ENCODE measurements around the gene ASCC1.
A peak's percentile ranks its signal among the peaks of the same experiment; 100 is the strongest.

ASCC1 gene

DNA sequence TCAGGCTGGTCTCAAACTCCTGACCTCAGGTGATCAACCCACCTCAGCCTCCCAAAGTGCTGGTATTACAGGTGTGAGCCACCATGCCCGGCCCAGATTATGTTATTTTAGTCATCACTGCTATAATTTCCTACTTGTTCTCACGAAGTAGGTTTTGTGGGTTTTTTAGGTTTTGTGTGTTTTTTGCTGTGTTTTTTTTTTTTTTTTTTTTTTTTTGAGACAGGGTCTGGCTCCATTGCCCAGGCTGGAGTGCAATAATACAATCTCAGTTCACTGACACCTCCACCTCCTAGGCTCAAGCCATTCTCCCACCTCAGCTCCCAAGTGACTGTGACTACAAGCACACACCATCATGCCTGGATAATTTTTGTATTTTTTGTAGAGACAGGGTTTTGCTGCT lies 21.1 kb downstream of the ASCC1 start:
- H3K4me3 ChIP-seq, result no peak overlapping the region
- in situ Hi-C loops (cut with MboI; ENCODE audit: low sequenced_read_pairs), result no loop called here
- H3K4me1 ChIP-seq, result peaks cover 2% of the 10 kb centered on the region; the same call in 1 of the 2 replicates
- no peaks in the 10 kb centered on the region for H3K9me3 ChIP-seq
- no peaks in the 10 kb centered on the region for H3K36me3 ChIP-seq (replicated peaks)
- no peaks in the 10 kb centered on the region for H3K27me3 ChIP-seq (ENCODE audit: low read depth)
- DNase-seq (ENCODE audit: low spot score in 2 of 2), result no peak

- in situ Hi-C loops (cut with MboI; ENCODE audit: low sequenced_read_pairs), result no loop called here
- DNase-seq (ENCODE audit: low spot score in 2 of 2), result no peak
- Histone ChIP-seq H3K4me1 (no peaks in the 10 kb centered on the region), H3K36me3 (replicated peaks) (no peaks in the 10 kb centered on the region), H3K27me3 (ENCODE audit: low read depth) (no peaks in the 10 kb centered on the region), H3K9me3 (no peaks in the 10 kb centered on the region), H3K4me3 (no peak overlapping the region)
These were observed 29.1 kb downstream of the ASCC1 start for GRCh38 chr10:72186982-72187330.

DNA sequence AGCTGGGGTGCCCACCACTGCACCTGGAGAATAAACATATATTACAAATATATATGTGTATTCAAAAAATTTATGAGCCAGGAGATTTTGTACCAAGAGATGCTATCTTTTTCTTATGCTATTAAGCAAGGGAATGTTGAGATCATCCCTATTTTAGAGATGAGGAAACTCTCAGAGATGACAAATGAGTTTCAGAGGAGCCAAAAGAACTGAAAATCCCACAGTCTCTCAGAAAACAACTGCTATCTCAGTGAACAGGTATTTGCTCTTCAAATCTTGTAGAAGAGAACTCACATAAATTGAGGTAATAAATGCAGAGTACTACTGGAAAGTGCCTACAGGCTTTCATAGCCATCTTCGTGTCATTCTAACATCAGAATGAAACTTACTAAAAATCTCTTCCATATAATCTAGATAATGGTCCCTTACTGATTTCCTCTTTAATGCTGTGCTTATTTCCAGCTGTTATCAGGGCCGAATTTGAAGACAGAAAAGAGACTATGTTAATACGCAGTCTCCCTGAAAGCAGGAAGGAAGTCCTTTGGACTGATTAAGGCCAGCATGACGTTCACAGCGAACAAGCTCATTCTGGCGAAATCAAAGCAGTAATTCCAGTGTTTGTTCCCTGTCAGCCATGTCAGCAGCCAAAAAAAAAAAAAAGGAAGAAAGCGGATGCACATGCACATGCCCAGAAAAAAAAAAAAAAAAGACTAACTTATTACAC lies 29.7 kb downstream of the ASCC1 start:
- Histone ChIP-seq H3K36me3 (replicated peaks) (no peaks in the 10 kb centered on the region), H3K4me1 (no peaks in the 10 kb centered on the region), H3K27me3 (ENCODE audit: low read depth) (no peaks in the 10 kb centered on the region), H3K9me3 (no peaks in the 10 kb centered on the region), H3K4me3 (no peak overlapping the region)
- no peak for DNase-seq (ENCODE audit: low spot score in 2 of 2)
- in situ Hi-C loops (cut with MboI; ENCODE audit: low sequenced_read_pairs), result no loop called here

- Histone ChIP-seq H3K4me1 (no peaks in the 10 kb centered on the region), H3K36me3 (replicated peaks) (no peaks in the 10 kb centered on the region), H3K4me3 (no peak overlapping the region), H3K27me3 (ENCODE audit: low read depth) (no peaks in the 10 kb centered on the region), H3K9me3 (no peaks in the 10 kb centered on the region)
- in situ Hi-C loops (cut with MboI; ENCODE audit: low sequenced_read_pairs), result no loop called here
- no peak for DNase-seq (ENCODE audit: low spot score in 2 of 2)
These were observed 31.9 kb downstream of the ASCC1 start for GRCh38 chr10:72184156-72184555.

DNA sequence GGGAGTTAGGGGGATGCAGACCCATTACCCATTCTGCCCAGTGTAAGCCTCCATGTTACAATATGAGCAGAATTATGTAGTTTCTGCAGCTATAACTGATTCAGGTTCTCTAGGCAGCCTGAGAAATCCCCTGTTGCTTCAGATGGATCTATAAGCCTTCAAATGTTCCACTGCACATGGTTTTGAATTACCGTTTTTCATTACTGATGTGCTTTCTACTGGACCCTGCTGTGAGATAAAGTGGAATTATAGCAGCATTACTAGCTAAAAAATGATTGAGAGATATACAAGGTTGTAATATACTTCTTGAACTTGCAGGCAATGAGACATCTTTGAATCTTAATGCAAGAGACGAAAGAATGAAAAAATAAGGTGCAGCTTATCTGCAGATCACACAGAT lies 38.6 kb downstream of the ASCC1 start:
- Histone ChIP-seq H3K4me1 (peaks cover 33% of the 10 kb centered on the region), H3K36me3 (replicated peaks) (no peaks in the 10 kb centered on the region), H3K9me3 (no peaks in the 10 kb centered on the region), H3K27me3 (ENCODE audit: low read depth) (no peaks in the 10 kb centered on the region), H3K4me3 (no peak overlapping the region)
- in situ Hi-C loops (cut with MboI; ENCODE audit: low sequenced_read_pairs), result no loop called here
- DNase-seq (ENCODE audit: low spot score in 2 of 2), result no peak

DNA sequence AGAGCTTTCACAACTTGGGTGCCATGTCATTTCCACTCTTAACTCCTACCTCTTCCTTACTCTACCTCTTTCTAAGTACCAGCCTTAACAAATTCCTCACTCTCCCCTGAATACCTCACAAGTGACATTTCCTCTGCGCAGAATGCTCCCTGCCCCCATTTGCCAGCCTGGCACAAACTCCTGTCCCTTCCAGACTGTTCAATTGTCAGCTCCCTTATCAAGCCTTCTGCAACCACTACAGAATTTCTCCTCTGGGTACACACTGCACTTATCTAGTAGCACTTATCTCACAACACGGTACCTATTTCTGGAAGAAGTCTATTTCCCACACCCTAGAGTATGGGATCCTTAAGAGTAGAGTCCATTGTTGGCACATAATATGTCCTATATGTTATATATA lies 39.4 kb downstream of the ASCC1 start:
- no peaks in the 10 kb centered on the region for H3K27me3 ChIP-seq (ENCODE audit: low read depth)
- no peaks in the 10 kb centered on the region for H3K9me3 ChIP-seq
- no peak overlapping the region for H3K4me3 ChIP-seq
- in situ Hi-C loops (cut with MboI; ENCODE audit: low sequenced_read_pairs), result no loop called here
- DNase-seq (ENCODE audit: low spot score in 2 of 2), result no peak
- peaks cover 35% of the 10 kb centered on the region for H3K4me1 ChIP-seq
- no peaks in the 10 kb centered on the region for H3K36me3 ChIP-seq (replicated peaks)

GRCh38 chr10:72175149-72175548 lies 40.9 kb downstream of the ASCC1 start:
- Histone ChIP-seq H3K36me3 (replicated peaks) (no peaks in the 10 kb centered on the region), H3K27me3 (ENCODE audit: low read depth) (no peaks in the 10 kb centered on the region), H3K4me1 (peaks cover 39% of the 10 kb centered on the region), H3K9me3 (no peaks in the 10 kb centered on the region), H3K4me3 (no peak overlapping the region)
- in situ Hi-C loops (cut with MboI; ENCODE audit: low sequenced_read_pairs), result no loop called here
- peak in 1 of 2 experiments; percentile 14 for DNase-seq (ENCODE audit: low spot score in 2 of 2)

GRCh38 chr10:72174297-72174662 lies 41.8 kb downstream of the ASCC1 start:
- Histone ChIP-seq H3K4me1 (peaks cover 39% of the 10 kb centered on the region), H3K4me3 (no peak overlapping the region), H3K36me3 (replicated peaks) (no peaks in the 10 kb centered on the region), H3K9me3 (no peaks in the 10 kb centered on the region), H3K27me3 (ENCODE audit: low read depth) (no peaks in the 10 kb centered on the region)
- in situ Hi-C loops (cut with MboI; ENCODE audit: low sequenced_read_pairs), result no loop called here
- no peak for DNase-seq (ENCODE audit: low spot score in 2 of 2)

GRCh38 chr10:72173619-72174296 lies 42.3 kb downstream of the ASCC1 start:
- Histone ChIP-seq H3K9me3 (no peaks in the 10 kb centered on the region), H3K4me1 (peaks cover 39% of the 10 kb centered on the region), H3K27me3 (ENCODE audit: low read depth) (no peaks in the 10 kb centered on the region), H3K36me3 (replicated peaks) (no peaks in the 10 kb centered on the region), H3K4me3 (no peak overlapping the region)
- in situ Hi-C loops (cut with MboI; ENCODE audit: low sequenced_read_pairs), result no loop called here
- DNase-seq (ENCODE audit: low spot score in 2 of 2), result peak in 1 of 2 experiments; percentile 47

GRCh38 chr10:72173262-72173618 lies 42.8 kb downstream of the ASCC1 start:
- H3K36me3 ChIP-seq (replicated peaks), result no peaks in the 10 kb centered on the region

DNA sequence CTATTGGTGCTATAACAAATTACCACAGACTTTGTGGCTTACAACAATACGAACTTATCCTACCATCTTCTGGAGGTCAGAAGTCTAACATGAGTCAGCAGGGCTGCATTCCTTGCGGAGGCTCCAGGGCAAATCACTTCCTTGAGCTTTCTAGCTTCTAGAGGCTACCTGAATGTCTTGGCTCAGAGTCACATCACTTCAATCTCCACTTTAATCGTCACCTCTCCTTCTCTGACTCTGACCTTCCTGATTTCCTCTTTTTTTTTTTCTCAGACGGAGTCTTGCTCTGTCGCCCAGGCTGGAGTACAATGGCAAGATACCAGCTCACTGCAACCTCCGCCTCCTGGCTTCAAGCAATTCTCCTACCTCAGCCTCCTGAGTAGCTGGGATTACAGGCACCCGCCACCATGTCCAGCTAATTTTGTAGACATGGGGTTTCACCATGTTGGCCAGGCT lies 44.9 kb downstream of the ASCC1 start:
- Histone ChIP-seq H3K4me1 (peaks cover 38% of the 10 kb centered on the region), H3K4me3 (no peak overlapping the region), H3K9me3 (no peaks in the 10 kb centered on the region), H3K27me3 (ENCODE audit: low read depth) (no peaks in the 10 kb centered on the region), H3K36me3 (replicated peaks) (no peaks in the 10 kb centered on the region)
- DNase-seq (ENCODE audit: low spot score in 2 of 2), result peak in 1 of 2 experiments; percentile 15
- in situ Hi-C loops (cut with MboI; ENCODE audit: low sequenced_read_pairs), result no loop called here

More at GRCh38 chr10:72173262-72173618, 42.8 kb downstream of the ASCC1 start:
- Histone ChIP-seq H3K27me3 (ENCODE audit: low read depth) (no peaks in the 10 kb centered on the region), H3K4me1 (peaks cover 39% of the 10 kb centered on the region), H3K9me3 (no peaks in the 10 kb centered on the region), H3K4me3 (no peak overlapping the region)
- DNase-seq (ENCODE audit: low spot score in 2 of 2), result no peak
- in situ Hi-C loops (cut with MboI; ENCODE audit: low sequenced_read_pairs), result no loop called here

DNA sequence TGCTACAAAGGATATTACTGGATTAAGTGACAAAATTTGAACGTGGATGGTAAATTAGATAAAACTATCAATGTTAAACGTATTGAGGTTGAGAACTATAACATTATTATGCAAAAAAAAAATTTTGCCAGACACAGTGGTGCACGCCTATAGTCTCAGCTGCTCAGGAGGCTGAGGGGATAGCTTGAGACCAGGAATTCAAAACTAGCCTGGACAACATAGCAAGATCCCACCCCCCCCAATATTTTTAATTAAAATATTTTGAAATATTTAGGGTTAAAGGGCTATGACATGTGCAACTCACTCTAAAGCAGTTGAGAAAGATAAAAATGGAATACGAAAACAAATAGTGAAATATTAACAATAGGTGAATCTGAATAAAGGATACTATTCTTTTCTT lies 45.3 kb downstream of the ASCC1 start:
- H3K4me3 ChIP-seq, result no peak overlapping the region
- H3K36me3 ChIP-seq (replicated peaks), result no peaks in the 10 kb centered on the region
- in situ Hi-C loops (cut with MboI; ENCODE audit: low sequenced_read_pairs), result no loop called here
- H3K4me1 ChIP-seq, result peaks cover 33% of the 10 kb centered on the region
- H3K9me3 ChIP-seq, result no peaks in the 10 kb centered on the region
- no peak for DNase-seq (ENCODE audit: low spot score in 2 of 2)
- H3K27me3 ChIP-seq (ENCODE audit: low read depth), result no peaks in the 10 kb centered on the region

GRCh38 chr10:72170263-72170662 lies 45.8 kb downstream of the ASCC1 start:
- in situ Hi-C loops (cut with MboI; ENCODE audit: low sequenced_read_pairs), result no loop called here

DNA sequence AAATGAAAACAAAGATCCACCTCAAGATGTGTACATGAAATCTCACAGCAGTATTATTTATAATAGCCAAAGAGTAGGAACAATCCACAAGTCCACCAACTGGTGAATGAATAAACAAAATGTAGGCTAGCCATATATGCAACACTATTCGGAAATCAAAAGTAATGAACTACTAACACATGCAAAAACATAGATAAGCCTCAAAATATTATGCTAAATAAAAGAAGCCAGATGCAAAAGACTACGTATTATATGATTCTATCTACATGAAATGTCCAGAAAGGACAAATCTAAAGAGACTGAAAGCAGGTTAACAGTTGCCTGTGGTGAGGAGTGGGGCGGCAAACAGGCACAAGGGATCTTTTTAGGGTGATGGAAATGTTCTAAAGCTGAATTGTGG lies 49.0 kb downstream of the ASCC1 start:
- in situ Hi-C loops (cut with MboI; ENCODE audit: low sequenced_read_pairs), result no loop called here
- Histone ChIP-seq H3K4me1 (peaks cover 12% of the 10 kb centered on the region; the same call in 1 of the 2 replicates), H3K27me3 (ENCODE audit: low read depth) (no peaks in the 10 kb centered on the region), H3K36me3 (replicated peaks) (no peaks in the 10 kb centered on the region), H3K4me3 (no peak overlapping the region), H3K9me3 (no peaks in the 10 kb centered on the region)
- no peak for DNase-seq (ENCODE audit: low spot score in 2 of 2)

More at GRCh38 chr10:72170263-72170662, 45.8 kb downstream of the ASCC1 start:
- no peaks in the 10 kb centered on the region for H3K9me3 ChIP-seq
- H3K4me3 ChIP-seq, result no peak overlapping the region
- peak in 1 of 2 experiments; percentile 39 for DNase-seq (ENCODE audit: low spot score in 2 of 2)
- H3K4me1 ChIP-seq, result peaks cover 30% of the 10 kb centered on the region
- H3K27me3 ChIP-seq (ENCODE audit: low read depth), result no peaks in the 10 kb centered on the region
- H3K36me3 ChIP-seq (replicated peaks), result no peaks in the 10 kb centered on the region
